Measurements from ENCODE around the gene CBX4. TPM values are rescaled to one million over a fixed set of nuclear protein-coding genes. Genes with fewer than 3 reads are reported as not detected.
A peak's percentile ranks its signal among the peaks of the same experiment; 100 is the strongest.

Gene CBX4
- 16.0 and 18.7 TPM in 2 replicates for total RNA-seq (2014; rRNA removed; shearing (Covaris generic))

DNA sequence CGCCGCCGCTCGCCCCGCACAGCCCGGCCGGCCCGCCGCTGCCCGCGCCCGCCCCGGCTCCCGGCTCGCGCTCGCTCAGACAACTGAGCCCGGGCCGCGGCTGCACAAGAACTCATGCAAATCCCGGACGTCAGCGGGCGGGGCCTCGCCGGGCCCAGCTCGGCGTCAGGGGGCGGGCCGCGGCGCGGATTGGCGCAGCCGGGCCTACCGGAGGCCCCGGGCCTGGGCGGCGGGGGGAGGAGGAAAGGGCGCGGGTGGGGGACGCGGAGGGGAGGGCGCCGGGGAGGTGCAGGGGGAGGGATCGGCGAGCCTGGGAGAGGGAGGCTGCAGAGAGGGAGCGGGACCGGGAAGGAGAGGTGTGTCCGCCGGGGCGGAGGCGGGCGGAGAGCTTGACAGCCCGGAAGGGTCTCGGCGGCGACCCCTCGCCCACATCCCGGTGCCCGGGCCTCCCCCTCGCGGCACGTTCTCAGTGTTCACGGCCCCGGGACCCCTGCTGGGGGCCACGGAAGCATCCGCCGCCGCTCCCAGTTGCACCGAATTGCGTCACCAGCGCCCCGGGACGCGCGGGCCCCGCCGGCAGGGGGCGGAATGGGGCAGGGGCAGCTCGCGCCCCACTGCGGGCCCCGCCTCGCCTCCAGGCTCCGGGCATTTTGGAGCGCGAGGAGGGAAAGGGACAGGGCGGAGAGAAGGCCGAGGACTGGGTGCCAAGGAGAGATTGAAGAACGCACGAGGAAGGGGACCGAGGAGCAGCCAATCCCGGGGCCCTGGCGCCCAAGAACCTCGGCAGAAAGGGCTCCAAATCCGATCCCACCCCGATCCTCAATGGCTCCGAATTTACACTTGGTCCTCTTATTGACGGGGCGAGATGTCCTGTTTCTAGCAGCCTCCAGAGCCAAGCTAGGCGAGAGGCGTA, at the start of gene CBX4:
Gene CBX4 (minus strand): TSS at position 85 of the 913 bp plus-strand sequence. CDS start 189 bp downstream, outside the sequence.
- DNase-seq (ENCODE audit: low spot score), result peak; percentile 91

GRCh38 chr17:79888009-79888540, 48.8 kb upstream of the CBX4 start:
- no peak for DNase-seq (ENCODE audit: low spot score)

GRCh38 chr17:79887451-79887991, 48.3 kb upstream of the CBX4 start:
- DNase-seq (ENCODE audit: low spot score), result no peak

GRCh38 chr17:79883202-79883601, 44.0 kb upstream of the CBX4 start:
- DNase-seq (ENCODE audit: low spot score), result peak; percentile 1

DNA sequence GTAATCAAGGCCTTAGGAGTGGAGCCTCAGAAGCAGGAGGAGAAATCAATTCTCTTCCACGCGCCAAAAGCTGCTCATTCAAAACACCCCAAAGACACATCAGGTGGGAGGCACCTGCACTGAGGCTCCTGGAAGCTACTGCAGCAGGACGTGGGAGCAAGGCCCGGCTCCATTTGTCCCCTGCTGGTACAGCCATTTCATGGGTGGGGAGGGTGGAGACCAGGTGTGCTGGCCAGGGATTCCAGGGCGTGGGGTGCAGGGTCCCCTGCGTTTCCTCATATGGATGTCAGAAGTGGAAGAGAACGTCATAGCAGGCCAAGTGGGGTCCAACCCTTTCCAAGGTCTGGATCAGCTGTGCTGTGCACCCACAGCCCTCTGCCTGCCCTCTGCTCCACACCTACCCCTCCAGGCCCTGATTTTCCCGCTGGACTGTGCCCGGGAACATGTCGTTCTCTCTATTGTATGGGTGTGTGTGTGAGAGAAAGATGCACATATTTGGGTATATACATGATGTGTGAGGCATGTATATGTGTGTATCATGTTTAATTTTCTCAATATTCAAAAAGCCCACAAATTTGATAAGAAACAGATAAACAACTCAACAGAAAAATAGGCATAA, 39.2 kb upstream of the CBX4 start:
- DNase-seq (ENCODE audit: low spot score), result peak; percentile 2

DNA sequence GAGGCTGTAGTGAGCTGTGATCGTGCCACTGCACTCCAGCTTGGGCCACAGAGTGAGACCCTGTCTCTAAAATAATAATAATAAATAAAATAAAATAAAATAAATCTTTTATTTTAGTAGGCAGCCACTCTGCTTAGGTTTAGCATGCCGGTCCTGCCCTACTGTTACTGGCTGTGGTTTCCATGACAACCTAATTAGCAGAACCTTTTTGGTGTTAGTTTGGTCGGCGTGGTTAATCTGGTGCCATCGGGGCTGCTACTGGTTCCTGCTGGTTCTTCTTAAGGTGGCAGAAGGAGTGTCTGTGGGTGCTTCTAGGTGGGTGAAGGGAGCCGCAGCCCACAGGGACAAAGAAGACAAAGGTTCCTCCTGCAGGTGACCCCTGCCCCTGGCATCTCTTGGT, 37.8 kb upstream of the CBX4 start:
- no peak for DNase-seq (ENCODE audit: low spot score)

- DNase-seq (ENCODE audit: low spot score), result no peak
Measured at GRCh38 chr17:79875511-79875910, 36.3 kb upstream of the CBX4 start.

DNA sequence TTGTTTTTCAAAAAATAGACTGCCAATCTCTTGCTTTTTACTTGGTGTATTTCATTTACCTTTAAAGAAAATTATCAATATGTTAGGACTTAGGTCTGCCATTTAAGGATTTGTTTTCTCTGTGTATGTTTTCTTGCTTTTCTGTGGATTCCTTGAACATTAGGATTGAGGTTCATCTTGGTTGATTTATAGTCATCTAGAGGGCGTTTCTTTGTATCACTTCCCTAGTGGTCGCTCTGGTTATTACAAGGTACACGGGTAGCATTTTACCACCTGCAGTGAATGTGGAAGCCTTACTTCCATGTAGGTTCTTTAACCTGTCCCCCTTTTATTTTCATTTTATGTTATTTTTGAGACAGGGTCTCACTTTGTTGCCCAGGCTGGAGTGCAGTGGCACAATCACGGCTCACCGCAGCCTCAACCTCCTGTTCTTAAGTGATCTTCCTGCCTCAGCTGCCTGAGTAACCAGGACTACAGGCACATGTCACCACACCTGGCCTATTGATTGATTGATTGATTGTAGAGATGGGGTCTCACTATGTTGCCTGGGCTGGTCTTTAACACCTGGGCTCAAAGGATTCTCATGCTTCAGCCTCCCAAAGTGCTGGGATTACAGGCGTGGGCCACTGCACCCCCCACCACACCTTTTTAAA, 35.2 kb upstream of the CBX4 start:
- no peak for DNase-seq (ENCODE audit: low spot score)

- no peak for DNase-seq (ENCODE audit: low spot score)
Measured at GRCh38 chr17:79873583-79873982, 34.3 kb upstream of the CBX4 start.

GRCh38 chr17:79872762-79873161, 33.5 kb upstream of the CBX4 start:
- DNase-seq (ENCODE audit: low spot score), result no peak

GRCh38 chr17:79871131-79871530, 31.9 kb upstream of the CBX4 start:
- DNase-seq (ENCODE audit: low spot score), result no peak

DNA sequence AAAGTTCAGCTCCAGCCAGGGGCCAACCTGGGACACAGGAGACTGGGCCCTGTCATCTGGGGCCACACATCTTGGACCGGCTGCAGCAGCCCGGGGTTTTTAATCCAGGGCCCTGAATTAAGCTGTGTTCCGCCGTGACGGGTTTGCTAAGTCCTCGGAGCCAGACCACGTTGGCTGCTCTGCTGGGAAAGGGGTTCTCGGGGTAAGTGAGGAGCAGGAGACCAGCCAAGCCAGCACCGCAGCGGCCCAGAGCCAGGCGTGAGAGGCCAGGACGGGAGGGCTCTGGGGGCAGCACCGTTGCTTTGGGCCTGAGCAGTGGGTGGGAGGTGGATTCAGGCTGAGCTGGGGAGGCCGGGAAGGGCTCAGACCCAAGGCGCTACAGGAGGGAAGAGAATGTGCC, 31.3 kb upstream of the CBX4 start:
- no peak for DNase-seq (ENCODE audit: low spot score)

GRCh38 chr17:79866791-79867518, 27.7 kb upstream of the CBX4 start:
- no peak for DNase-seq (ENCODE audit: low spot score)

- DNase-seq (ENCODE audit: low spot score), result no peak
Measured at GRCh38 chr17:79865351-79866210, 26.3 kb upstream of the CBX4 start.

GRCh38 chr17:79864617-79865250, 25.5 kb upstream of the CBX4 start:
- no peak for DNase-seq (ENCODE audit: low spot score)

DNA sequence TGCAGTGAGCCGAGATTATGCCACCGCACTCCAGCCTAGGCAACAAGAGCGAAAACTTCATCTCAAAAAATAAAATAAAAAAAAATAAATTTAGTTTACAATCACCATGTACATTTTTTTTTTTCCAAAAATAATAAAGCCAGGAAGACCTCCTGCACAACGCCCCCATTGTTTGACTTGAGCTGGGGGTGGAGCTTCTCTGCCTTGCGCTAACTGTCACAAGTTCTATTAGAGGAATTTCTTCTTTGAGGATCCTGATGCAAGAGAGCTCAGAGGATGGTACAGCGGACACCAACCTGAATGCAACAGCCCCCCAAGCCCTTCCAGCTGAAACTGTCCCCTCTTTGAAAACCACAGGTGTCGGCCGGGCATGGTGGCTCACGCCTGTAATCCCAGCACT, 24.9 kb upstream of the CBX4 start:
- DNase-seq (ENCODE audit: low spot score), result no peak

GRCh38 chr17:79862771-79863440, 23.7 kb upstream of the CBX4 start:
- DNase-seq (ENCODE audit: low spot score), result no peak

DNA sequence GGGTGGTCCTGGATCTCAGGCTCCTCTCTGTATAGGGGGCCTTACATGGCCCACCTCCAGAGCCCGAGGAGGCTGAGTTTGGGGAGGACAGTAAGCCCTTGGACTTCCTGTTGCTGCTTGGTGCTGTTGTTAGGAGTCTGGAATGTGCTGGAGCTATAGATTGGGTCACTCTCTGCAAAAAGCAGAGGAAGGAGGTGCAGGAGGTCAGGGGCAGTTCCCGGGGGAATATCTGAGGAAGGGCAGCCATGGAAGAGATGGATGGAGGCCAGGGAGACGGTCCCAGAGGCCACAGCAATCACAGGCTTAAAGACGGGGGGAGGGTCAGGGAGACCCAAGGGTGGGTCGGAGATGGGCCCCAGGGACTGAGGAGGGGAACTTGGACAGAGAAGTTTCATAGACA, 23.0 kb upstream of the CBX4 start:
- DNase-seq (ENCODE audit: low spot score), result no peak

Data from H4 (cell line).